ENCODE results near the gene TBC1D22A. TPM values are rescaled to one million over a fixed set of nuclear protein-coding genes. Genes with fewer than 3 reads are reported as not detected.

Gene TBC1D22A
- total RNA-seq, 2 experiments from 2014 or later = 22.3 to 43.9 TPM

DNA sequence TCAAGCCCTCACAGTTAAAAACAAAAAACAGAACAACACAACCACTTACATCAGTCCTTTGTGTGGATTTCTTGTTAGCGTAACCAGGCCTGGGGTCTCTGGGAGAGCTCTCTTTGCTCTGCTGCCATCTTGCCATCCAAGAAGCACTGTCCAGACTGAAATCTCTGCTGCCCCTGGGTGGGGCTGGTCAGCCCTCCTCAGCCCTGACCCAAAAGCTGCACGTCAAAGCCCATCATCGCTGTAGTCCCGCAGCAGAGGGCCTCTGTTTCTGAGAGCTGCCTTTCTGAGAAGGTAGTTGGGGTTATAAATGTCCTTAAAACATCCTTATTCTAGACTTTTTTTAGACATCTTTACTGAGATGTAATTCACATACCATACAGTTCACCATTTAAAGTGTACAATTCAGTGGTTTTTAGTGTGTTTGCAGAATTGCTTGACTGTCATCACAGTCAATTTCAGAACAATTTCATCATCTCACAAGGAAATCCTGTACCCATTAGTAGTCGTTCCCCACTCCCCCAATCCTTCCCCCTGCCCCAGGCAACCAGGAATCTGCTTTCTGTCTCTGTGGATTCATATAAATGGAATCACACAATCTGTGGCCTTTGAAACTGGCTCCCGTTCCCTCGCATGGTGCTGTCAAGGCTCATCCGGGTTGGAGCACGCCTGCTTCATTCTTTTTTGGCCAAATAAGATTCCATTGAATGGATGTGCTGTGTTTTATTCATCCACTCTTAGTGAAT is 94.9 kb downstream of the TBC1D22A start:
- Histone ChIP-seq H3K79me2 (ENCODE audit: insufficient read depth, low read depth, low read length) (no peaks in the 10 kb centered on the region), H3K4me3 (ENCODE audit: low read depth, low read length, poor library complexity, severe bottlenecking) (no peak overlapping the region), H2AFZ (ENCODE audit: low read length) (no peak overlapping the region), H3K9me3 (ENCODE audit: low read length) (no peaks in the 10 kb centered on the region), H3K4me2 (ENCODE audit: low read length) (no peak overlapping the region), H4K20me1 (ENCODE audit: insufficient read depth, low read length) (no peaks in the 10 kb centered on the region), H3K27ac (ENCODE audit: low read depth, low read length, poor library complexity, severe bottlenecking) (no peak overlapping the region), H3K4me1 (ENCODE audit: insufficient read depth, low read length, poor library complexity, severe bottlenecking) (no peaks in the 10 kb centered on the region), H3K36me3 (ENCODE audit: insufficient read depth, low read length) (no peaks in the 10 kb centered on the region), H3K9me2 (ENCODE audit: insufficient read depth, low read length) (no peaks in the 10 kb centered on the region)
- CTCF ChIA-PET (ENCODE audit: unreplicated experiment) = no interaction called here
- intact Hi-C loops (cut with micrococcal nuclease; ENCODE audit: unreplicated experiment) = no loop called here
- TF ChIP-seq EZH2phosphoT487 (IDR thresholded peaks at IDR 0.05; ENCODE audit: borderline replicate concordance, low read depth, low read length) = no peak
- TF ChIP-seq, protein P1, sequence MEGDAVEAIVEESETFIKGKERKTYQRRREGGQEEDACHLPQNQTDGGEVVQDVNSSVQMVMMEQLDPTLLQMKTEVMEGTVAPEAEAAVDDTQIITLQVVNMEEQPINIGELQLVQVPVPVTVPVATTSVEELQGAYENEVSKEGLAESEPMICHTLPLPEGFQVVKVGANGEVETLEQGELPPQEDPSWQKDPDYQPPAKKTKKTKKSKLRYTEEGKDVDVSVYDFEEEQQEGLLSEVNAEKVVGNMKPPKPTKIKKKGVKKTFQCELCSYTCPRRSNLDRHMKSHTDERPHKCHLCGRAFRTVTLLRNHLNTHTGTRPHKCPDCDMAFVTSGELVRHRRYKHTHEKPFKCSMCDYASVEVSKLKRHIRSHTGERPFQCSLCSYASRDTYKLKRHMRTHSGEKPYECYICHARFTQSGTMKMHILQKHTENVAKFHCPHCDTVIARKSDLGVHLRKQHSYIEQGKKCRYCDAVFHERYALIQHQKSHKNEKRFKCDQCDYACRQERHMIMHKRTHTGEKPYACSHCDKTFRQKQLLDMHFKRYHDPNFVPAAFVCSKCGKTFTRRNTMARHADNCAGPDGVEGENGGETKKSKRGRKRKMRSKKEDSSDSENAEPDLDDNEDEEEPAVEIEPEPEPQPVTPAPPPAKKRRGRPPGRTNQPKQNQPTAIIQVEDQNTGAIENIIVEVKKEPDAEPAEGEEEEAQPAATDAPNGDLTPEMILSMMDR (conservative IDR thresholded peaks at IDR 0.05; ENCODE audit: low read length) = no peak
- no TSS peak for BruUV-seq (replicated peaks)
- no peak for DNase-seq (ENCODE audit: low spot score)
- POLR2A ChIA-PET = no interaction called here

DNA sequence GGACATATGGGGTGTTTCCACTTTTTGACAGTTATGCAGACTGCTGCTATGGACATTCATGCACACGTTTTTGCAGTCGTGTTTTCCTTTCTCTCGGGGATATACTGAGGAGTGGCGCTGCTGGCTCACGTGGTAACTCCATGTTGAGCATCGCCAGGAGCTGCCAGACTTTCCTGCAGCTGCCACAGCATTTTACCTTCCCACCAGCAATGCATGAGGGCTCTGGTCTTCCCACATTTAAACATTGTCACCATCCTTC is 95.4 kb downstream of the TBC1D22A start:
- CTCF ChIA-PET (ENCODE audit: unreplicated experiment) = no interaction called here
- no peak for TF ChIP-seq EZH2phosphoT487 (IDR thresholded peaks at IDR 0.05; ENCODE audit: borderline replicate concordance, low read depth, low read length)
- TF ChIP-seq, protein P1 (conservative IDR thresholded peaks at IDR 0.05; ENCODE audit: low read length) = no peak
- no peaks in the 10 kb centered on the region for H4K20me1 ChIP-seq (ENCODE audit: insufficient read depth, low read length)

DNA sequence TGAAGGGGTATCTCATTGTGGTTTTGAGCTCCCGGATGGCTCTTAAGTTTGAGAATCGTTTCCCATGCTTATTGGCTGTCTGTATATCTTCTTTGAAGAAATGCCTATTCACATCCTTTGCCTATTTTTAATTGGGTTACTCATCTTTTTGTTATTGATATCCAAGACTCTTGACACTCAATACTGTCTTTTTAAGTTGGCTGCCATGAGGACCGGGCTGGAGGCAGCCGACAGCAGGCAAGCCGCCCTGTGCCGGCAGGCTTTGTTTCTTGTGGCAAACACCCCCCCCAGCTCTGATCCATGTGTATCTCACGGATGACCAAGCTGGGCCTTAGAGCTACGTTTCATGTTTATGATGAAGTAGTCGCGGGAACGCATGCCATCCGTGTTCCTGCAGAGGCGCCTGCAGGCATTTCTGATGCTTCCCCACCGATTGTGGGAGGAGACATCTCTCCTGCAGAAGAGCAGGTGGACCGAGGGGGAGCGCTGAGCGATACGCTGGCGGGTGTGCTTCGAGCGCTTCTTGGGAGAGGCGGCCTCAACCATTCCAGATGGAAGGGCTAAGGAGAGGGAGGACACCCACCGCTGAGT is 95.8 kb downstream of the TBC1D22A start:
- Histone ChIP-seq H3K79me2 (ENCODE audit: insufficient read depth, low read depth, low read length) (no peaks in the 10 kb centered on the region), H3K36me3 (ENCODE audit: insufficient read depth, low read length) (no peaks in the 10 kb centered on the region), H2AFZ (ENCODE audit: low read length) (no peak overlapping the region), H3K9me2 (ENCODE audit: insufficient read depth, low read length) (no peaks in the 10 kb centered on the region), H4K20me1 (ENCODE audit: insufficient read depth, low read length) (no peaks in the 10 kb centered on the region), H3K4me3 (ENCODE audit: low read depth, low read length, poor library complexity, severe bottlenecking) (no peak overlapping the region), H3K9me3 (ENCODE audit: low read length) (no peaks in the 10 kb centered on the region), H3K27ac (ENCODE audit: low read depth, low read length, poor library complexity, severe bottlenecking) (no peak overlapping the region), H3K4me1 (ENCODE audit: insufficient read depth, low read length, poor library complexity, severe bottlenecking) (no peaks in the 10 kb centered on the region), H3K4me2 (ENCODE audit: low read length) (no peak overlapping the region)
- POLR2A ChIA-PET = no interaction called here
- intact Hi-C loops (cut with micrococcal nuclease; ENCODE audit: unreplicated experiment) = no loop called here
- no TSS peak for BruUV-seq (replicated peaks)
- TF ChIP-seq EZH2phosphoT487 (IDR thresholded peaks at IDR 0.05; ENCODE audit: borderline replicate concordance, low read depth, low read length) = no peak
- TF ChIP-seq, protein P1 (conservative IDR thresholded peaks at IDR 0.05; ENCODE audit: low read length) = no peak
- CTCF ChIA-PET (ENCODE audit: unreplicated experiment) = no interaction called here
- no peak for DNase-seq (ENCODE audit: low spot score)

More for the DNA sequence above, 95.4 kb downstream of the TBC1D22A start:
- intact Hi-C loops (cut with micrococcal nuclease; ENCODE audit: unreplicated experiment) = no loop called here
- H3K4me3 ChIP-seq (ENCODE audit: low read depth, low read length, poor library complexity, severe bottlenecking) = no peak overlapping the region
- no peak overlapping the region for H3K27ac ChIP-seq (ENCODE audit: low read depth, low read length, poor library complexity, severe bottlenecking)
- no peak for DNase-seq (ENCODE audit: low spot score)
- no TSS peak for BruUV-seq (replicated peaks)
- no peaks in the 10 kb centered on the region for H3K36me3 ChIP-seq (ENCODE audit: insufficient read depth, low read length)
- no peak overlapping the region for H3K4me2 ChIP-seq (ENCODE audit: low read length)
- no peaks in the 10 kb centered on the region for H3K9me3 ChIP-seq (ENCODE audit: low read length)
- POLR2A ChIA-PET = no interaction called here
- no peaks in the 10 kb centered on the region for H3K79me2 ChIP-seq (ENCODE audit: insufficient read depth, low read depth, low read length)
- no peak overlapping the region for H2AFZ ChIP-seq (ENCODE audit: low read length)
- H3K9me2 ChIP-seq (ENCODE audit: insufficient read depth, low read length) = no peaks in the 10 kb centered on the region
- H3K4me1 ChIP-seq (ENCODE audit: insufficient read depth, low read length, poor library complexity, severe bottlenecking) = no peaks in the 10 kb centered on the region

All from OCI-LY7 (cell line).